Measurements from ENCODE around the gene CHST5. TPM values are rescaled to one million over a fixed set of nuclear protein-coding genes. Genes with fewer than 3 reads are reported as not detected.
"Not testable (repeated sequence)": the region's sequence is repeated elsewhere in the genome, so short reads cannot be mapped to it uniquely, and the experiment has no call there.

CHST5 gene
- total RNA-seq, 2 experiments from 2014 or later = not detected

DNA sequence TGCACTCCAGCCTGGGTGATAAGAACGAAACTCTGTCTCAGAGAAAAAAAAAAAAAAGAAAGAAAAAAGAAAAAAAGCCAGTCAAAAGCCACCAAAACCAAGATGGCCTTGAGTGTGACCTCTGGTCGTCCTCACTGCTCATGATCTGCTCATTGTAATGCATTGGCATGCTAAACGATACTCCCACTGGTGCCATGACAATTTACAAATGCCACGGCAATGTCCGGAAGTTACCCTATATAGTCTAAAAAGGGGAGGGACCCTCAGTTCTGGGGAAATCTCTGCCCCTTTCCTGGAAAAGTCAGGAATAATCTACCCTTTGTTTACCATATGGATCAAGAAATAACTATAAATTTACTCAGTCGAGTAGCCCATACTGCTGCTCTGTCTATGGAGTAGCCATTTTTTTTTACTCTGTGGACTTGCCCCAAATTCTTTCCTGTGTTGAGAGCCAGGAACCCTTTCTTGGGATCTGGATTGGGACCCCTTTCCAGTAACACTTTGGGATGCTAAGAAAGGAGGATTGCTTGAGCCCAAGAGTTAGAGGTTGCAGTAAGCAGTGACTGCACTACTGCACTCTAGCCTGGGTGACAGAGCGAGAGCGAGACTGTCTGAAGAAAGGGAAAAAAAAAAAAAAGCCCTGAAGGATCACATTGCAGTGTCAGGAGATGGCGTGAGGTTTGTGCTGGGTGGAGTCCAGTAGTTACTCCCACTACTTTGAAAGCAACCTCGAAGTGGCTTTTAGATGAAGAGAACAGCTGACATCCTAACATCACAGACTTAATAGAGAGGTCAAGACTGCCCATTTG is 23.9 kb upstream of the CHST5 start:
- H3K36me3 Mint-ChIP-seq = no peaks in the 10 kb centered on the region
- no peak overlapping the region for H3K27ac Mint-ChIP-seq
- H3K4me1 Mint-ChIP-seq = peaks cover 5% of the 10 kb centered on the region
- H3K27me3 Mint-ChIP-seq = peaks cover 17% of the 10 kb centered on the region
- H3K4me3 Mint-ChIP-seq = no peak overlapping the region
- no peaks in the 10 kb centered on the region for H3K9me3 Mint-ChIP-seq
- no peak for DNase-seq

- peaks cover 26% of the 10 kb centered on the region for H3K27me3 Mint-ChIP-seq
Observed at GRCh38 chr16:75558846-75559401, 23.0 kb upstream of the CHST5 start.

DNA sequence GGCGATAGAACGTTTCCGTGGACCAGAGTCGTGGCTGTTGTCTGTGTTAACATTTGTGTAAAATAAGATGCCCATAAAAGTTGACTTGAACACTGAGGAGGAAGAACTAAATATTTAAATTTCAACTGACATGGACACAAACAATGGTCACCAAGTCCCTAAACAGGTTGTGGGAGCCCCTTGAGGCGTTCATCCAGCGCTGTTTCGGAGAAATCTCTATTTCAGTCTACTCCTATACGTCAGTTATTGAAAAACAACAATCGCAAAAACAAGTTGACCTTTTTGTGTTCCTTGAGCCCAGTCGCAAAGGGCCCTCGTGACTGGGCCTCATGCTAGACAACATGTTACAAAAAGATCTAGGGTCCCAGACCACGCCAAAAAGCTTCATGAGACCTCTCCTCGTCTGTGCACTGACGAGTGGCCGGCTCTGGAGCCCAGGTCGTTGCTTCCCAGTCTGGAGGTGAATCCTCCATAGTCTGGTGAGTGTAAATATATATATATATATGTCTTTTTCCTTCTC is 20.6 kb upstream of the CHST5 start:
- Mint-ChIP-seq H3K27me3 (peaks cover 38% of the 10 kb centered on the region), H3K36me3 (no peaks in the 10 kb centered on the region), H3K4me1 (peaks cover 4% of the 10 kb centered on the region), H3K4me3 (peak overlapping the region; percentile 94), H3K9me3 (no peaks in the 10 kb centered on the region), H3K27ac (peak overlapping the region; percentile 73)
- no peak for DNase-seq

More at GRCh38 chr16:75558846-75559401, 23.0 kb upstream of the CHST5 start:
- no peak overlapping the region for H3K27ac Mint-ChIP-seq
- no peaks in the 10 kb centered on the region for H3K9me3 Mint-ChIP-seq
- H3K36me3 Mint-ChIP-seq = no peaks in the 10 kb centered on the region
- DNase-seq = no peak
- no peak overlapping the region for H3K4me3 Mint-ChIP-seq
- H3K4me1 Mint-ChIP-seq = peaks cover 4% of the 10 kb centered on the region

- Mint-ChIP-seq H3K27ac (peak within 1 kb of the TSS; percentile 86), H3K27me3 (peaks cover 34% of the 10 kb centered on the region), H3K4me3 (peak within 1 kb of the TSS; percentile 94), H3K4me1 (peaks cover 4% of the 10 kb centered on the region), H3K36me3 (no peaks in the 10 kb centered on the region), H3K9me3 (no peaks in the 10 kb centered on the region)
- DNase-seq = peak; percentile 97
Observed at GRCh38 chr16:75555707-75556430, 20.0 kb upstream of the CHST5 start, which contains the start of gene TMEM231. Gene TMEM231, minus strand, starts transcription at chr16:75556252. Its CDS starts 43 bp downstream, at chr16:75556209.

DNA sequence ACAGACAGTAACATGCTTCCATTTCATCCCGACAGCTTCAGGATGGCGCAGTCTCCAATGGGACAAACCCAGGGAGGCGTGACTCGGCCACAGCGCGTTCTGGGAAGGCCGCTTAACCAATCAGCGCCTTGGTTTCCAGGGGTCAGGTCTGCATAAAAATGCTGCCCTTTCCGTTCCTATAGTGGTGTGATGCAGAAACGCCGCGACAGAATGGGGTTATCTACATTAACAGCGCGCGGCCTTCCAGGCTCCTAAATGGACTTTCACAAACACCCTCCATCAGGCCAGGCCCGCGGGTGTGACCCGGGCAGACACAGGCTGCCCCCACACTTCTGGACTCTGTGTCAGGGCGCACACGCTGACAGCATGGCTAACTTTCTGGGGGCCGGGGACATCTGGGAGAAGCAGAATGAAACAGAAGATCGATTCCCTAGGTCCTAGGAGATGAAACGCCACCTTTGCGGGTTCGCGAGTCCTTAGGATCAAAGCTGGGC is 19.4 kb upstream of the CHST5 start:
- H3K9me3 Mint-ChIP-seq = no peaks in the 10 kb centered on the region
- peaks cover 4% of the 10 kb centered on the region for H3K4me1 Mint-ChIP-seq
- H3K27ac Mint-ChIP-seq = peak overlapping the region; percentile 86
- peak; percentile 25 for DNase-seq
- peak overlapping the region; percentile 94 for H3K4me3 Mint-ChIP-seq
- peaks cover 31% of the 10 kb centered on the region for H3K27me3 Mint-ChIP-seq
- no peaks in the 10 kb centered on the region for H3K36me3 Mint-ChIP-seq

DNA sequence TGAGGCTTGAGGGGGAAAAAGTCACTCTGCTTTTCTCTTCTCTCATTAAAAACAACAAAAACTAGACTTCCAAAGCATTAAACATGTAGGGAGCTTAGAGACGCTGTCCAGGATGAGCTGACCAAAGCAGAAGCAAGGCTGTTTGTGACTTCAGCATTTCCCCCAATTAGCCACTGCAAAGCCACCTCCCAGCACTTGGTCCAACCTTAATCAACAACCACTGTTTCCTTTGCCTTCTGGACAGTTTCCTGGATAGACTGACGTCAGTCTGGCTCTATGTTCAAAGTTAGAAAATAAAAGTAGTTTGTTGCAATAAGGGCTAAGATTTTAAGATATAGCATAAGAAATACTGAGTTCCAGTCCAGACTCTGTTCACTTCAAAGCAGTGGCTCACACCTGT is 17.0 kb upstream of the CHST5 start:
- H3K4me1 Mint-ChIP-seq = peaks cover 4% of the 10 kb centered on the region
- H3K4me3 Mint-ChIP-seq = no peak overlapping the region
- no peak for DNase-seq

GRCh38 chr16:75550211-75550662 is 14.3 kb upstream of the CHST5 start:
- H3K27ac Mint-ChIP-seq = no peak overlapping the region
- H3K4me1 Mint-ChIP-seq = no peaks in the 10 kb centered on the region
- peaks cover 22% of the 10 kb centered on the region for H3K27me3 Mint-ChIP-seq
- peak; percentile 31 for DNase-seq
- no peaks in the 10 kb centered on the region for H3K36me3 Mint-ChIP-seq
- H3K4me3 Mint-ChIP-seq = no peak overlapping the region
- no peaks in the 10 kb centered on the region for H3K9me3 Mint-ChIP-seq

More for the DNA sequence above, 17.0 kb upstream of the CHST5 start:
- H3K27ac Mint-ChIP-seq = no peak overlapping the region
- no peaks in the 10 kb centered on the region for H3K9me3 Mint-ChIP-seq
- H3K36me3 Mint-ChIP-seq = no peaks in the 10 kb centered on the region
- H3K27me3 Mint-ChIP-seq = peaks cover 22% of the 10 kb centered on the region

- not testable (repeated sequence) for H3K36me3 Mint-ChIP-seq
Observed at GRCh38 chr16:75548456-75548855, 12.5 kb upstream of the CHST5 start.

GRCh38 chr16:75546293-75546692 is 10.4 kb upstream of the CHST5 start:
- H3K36me3 Mint-ChIP-seq = no peaks in the 10 kb centered on the region

More at GRCh38 chr16:75548456-75548855, 12.5 kb upstream of the CHST5 start:
- not testable (repeated sequence) for DNase-seq, H3K27me3 Mint-ChIP-seq, H3K4me3 Mint-ChIP-seq, H3K4me1 Mint-ChIP-seq, H3K27ac Mint-ChIP-seq, H3K9me3 Mint-ChIP-seq

GRCh38 chr16:75545879-75546278 is 10.0 kb upstream of the CHST5 start:
- H3K27ac Mint-ChIP-seq, H3K4me1 Mint-ChIP-seq, H3K36me3 Mint-ChIP-seq, H3K27me3 Mint-ChIP-seq, DNase-seq, H3K9me3 Mint-ChIP-seq, H3K4me3 Mint-ChIP-seq: not testable (repeated sequence)

More at GRCh38 chr16:75546293-75546692, 10.4 kb upstream of the CHST5 start:
- Mint-ChIP-seq H3K27me3 (no peaks in the 10 kb centered on the region), H3K4me1 (no peaks in the 10 kb centered on the region), H3K9me3 (no peaks in the 10 kb centered on the region), H3K27ac (no peak overlapping the region), H3K4me3 (no peak overlapping the region)
- no peak for DNase-seq

- not testable (repeated sequence) for H3K27me3 Mint-ChIP-seq, H3K36me3 Mint-ChIP-seq, H3K27ac Mint-ChIP-seq, H3K4me1 Mint-ChIP-seq, H3K4me3 Mint-ChIP-seq, DNase-seq, H3K9me3 Mint-ChIP-seq
Observed at GRCh38 chr16:75542462-75542861, 6.6 kb upstream of the CHST5 start.

GRCh38 chr16:75541236-75541635 is 5.3 kb upstream of the CHST5 start:
- Mint-ChIP-seq H3K36me3 (no peaks in the 10 kb centered on the region), H3K4me3 (no peak overlapping the region), H3K4me1 (peaks cover 3% of the 10 kb centered on the region), H3K9me3 (no peaks in the 10 kb centered on the region), H3K27ac (no peak overlapping the region), H3K27me3 (no peaks in the 10 kb centered on the region)
- DNase-seq = no peak

- H3K36me3 Mint-ChIP-seq, H3K27ac Mint-ChIP-seq, H3K4me1 Mint-ChIP-seq, H3K27me3 Mint-ChIP-seq, H3K4me3 Mint-ChIP-seq, DNase-seq, H3K9me3 Mint-ChIP-seq: not testable (repeated sequence)
Observed at GRCh38 chr16:75538882-75539565, 3.1 kb upstream of the CHST5 start.

DNA sequence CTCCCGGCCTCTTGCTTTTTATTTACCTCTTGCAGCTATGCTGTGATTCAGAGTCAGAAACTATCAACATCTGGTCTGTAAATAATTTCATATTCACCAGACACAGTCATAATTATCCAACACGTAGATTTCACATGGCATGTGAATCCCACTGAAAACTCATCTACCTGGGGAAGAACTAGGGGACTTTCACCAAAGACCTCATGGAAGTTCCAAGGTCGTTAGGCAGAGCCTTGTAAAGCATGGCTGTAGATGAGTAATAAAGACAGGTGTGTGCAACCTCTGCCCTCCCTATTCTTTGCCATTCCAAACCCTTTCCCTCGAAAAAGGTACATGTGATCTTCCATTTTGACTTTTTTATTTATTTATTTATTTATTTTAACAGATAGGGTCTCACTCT is 1.9 kb upstream of the CHST5 start:
- DNase-seq = no peak
- no peak overlapping the region for H3K4me3 Mint-ChIP-seq
- no peaks in the 10 kb centered on the region for H3K9me3 Mint-ChIP-seq
- H3K27ac Mint-ChIP-seq = no peak overlapping the region
- H3K4me1 Mint-ChIP-seq = peaks cover 3% of the 10 kb centered on the region
- no peaks in the 10 kb centered on the region for H3K36me3 Mint-ChIP-seq
- peaks cover 5% of the 10 kb centered on the region for H3K27me3 Mint-ChIP-seq
